Measurements from ENCODE around the gene GGT5. TPM values are rescaled to one million over a fixed set of nuclear protein-coding genes. Genes with fewer than 3 reads are reported as not detected.

GGT5 gene
- total RNA-seq, 1 experiment from 2014 or later: 0.28 TPM

DNA sequence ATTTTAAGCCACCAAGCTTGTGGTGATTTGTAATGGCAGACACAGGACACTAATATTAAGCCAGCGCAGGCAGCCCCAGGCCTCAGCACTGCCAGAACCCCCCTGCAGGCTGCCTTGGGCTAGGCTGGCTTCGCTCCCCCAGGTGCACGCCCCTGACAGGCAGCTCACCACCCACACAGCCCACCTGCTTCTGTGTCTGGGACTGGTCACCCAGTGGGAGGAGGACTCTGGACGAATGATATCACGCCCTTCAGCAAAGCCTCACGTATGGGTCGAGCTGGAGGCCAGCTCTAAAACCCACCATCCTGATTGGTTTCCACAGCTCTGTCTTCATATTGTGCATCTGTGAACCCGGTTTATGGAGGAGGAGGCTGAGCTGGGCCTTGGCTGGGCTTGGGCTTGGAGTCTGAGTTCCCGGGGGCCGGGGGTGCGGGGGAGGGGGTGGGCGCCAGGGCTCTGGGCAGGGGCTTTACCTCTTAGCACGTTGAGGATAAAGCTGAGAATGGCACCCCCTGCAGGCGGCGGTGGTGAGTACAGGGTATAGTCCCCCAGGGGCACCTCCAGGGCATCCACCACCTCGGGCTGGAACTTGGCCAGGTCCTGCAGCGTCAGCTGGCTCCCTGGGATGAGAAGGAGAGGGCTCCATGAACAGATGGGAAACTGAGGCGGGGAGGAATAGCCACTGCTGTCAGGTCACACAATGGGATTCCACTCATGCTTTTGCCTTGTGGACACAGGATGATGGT lies 13.8 kb downstream of the GGT5 start:
- DNase-seq: peak; percentile 67
- Mint-ChIP-seq H3K27me3 (ENCODE audit: unreplicated experiment) (no peaks in the 10 kb centered on the region), H3K4me1 (ENCODE audit: low read depth, unreplicated experiment) (no peaks in the 10 kb centered on the region), H3K36me3 (ENCODE audit: insufficient read depth, unreplicated experiment) (peaks cover 3% of the 10 kb centered on the region), H3K4me3 (ENCODE audit: low read depth, unreplicated experiment) (no peak overlapping the region), H3K9me3 (ENCODE audit: low read depth, unreplicated experiment) (no peaks in the 10 kb centered on the region), H3K27ac (ENCODE audit: unreplicated experiment) (no peak overlapping the region)
- TF ChIP-seq, protein P1, sequence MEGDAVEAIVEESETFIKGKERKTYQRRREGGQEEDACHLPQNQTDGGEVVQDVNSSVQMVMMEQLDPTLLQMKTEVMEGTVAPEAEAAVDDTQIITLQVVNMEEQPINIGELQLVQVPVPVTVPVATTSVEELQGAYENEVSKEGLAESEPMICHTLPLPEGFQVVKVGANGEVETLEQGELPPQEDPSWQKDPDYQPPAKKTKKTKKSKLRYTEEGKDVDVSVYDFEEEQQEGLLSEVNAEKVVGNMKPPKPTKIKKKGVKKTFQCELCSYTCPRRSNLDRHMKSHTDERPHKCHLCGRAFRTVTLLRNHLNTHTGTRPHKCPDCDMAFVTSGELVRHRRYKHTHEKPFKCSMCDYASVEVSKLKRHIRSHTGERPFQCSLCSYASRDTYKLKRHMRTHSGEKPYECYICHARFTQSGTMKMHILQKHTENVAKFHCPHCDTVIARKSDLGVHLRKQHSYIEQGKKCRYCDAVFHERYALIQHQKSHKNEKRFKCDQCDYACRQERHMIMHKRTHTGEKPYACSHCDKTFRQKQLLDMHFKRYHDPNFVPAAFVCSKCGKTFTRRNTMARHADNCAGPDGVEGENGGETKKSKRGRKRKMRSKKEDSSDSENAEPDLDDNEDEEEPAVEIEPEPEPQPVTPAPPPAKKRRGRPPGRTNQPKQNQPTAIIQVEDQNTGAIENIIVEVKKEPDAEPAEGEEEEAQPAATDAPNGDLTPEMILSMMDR (IDR thresholded peaks at IDR 0.05; ENCODE audit: unreplicated experiment): peak; percentile 30
- CTCF ChIA-PET: interaction anchor here (0.6 to 2.1 kb wide), 5 partner anchors 16 to 77 kb away, joined by 3 to 21 read pairs (median 4); no protein-coding TSS in a partner anchor
- BruUV-seq (replicated peaks): no TSS peak
- intact Hi-C loops (cut with micrococcal nuclease; ENCODE audit: unreplicated experiment): no loop called here

DNA sequence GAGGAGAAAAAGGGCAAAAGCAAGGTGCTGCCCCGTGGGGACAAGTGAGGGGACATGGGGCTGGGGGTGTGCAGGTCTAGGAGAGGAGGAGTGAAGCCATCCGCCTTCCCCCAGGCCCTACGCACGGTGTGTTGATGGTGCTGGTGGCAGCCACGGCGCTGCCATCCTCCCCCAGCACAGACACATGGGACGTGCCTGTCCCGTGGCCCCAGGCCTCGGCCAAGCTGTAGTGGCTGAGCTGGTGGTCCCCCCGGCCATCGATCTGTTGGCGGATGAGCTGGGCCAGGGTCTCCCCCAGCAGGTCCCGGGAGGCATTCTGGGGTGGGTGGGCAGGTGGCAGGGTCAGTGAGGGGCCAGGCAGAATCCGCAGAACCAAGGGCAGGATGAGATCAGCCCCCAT lies 18.9 kb downstream of the GGT5 start:
- Mint-ChIP-seq H3K4me1 (ENCODE audit: low read depth, unreplicated experiment) (no peaks in the 10 kb centered on the region), H3K27ac (ENCODE audit: unreplicated experiment) (no peak overlapping the region), H3K27me3 (ENCODE audit: unreplicated experiment) (no peaks in the 10 kb centered on the region), H3K36me3 (ENCODE audit: insufficient read depth, unreplicated experiment) (peaks cover 5% of the 10 kb centered on the region), H3K4me3 (ENCODE audit: low read depth, unreplicated experiment) (no peak overlapping the region), H3K9me3 (ENCODE audit: low read depth, unreplicated experiment) (no peaks in the 10 kb centered on the region)
- DNase-seq: no peak
- TF ChIP-seq, protein P1 (IDR thresholded peaks at IDR 0.05; ENCODE audit: unreplicated experiment): no peak
- CTCF ChIA-PET: no interaction called here
- intact Hi-C loops (cut with micrococcal nuclease; ENCODE audit: unreplicated experiment): no loop called here
- no TSS peak for BruUV-seq (replicated peaks)

GRCh38 chr22:24225044-24225601 lies 19.8 kb downstream of the GGT5 start:
- Mint-ChIP-seq H3K27ac (ENCODE audit: unreplicated experiment) (no peak overlapping the region), H3K36me3 (ENCODE audit: insufficient read depth, unreplicated experiment) (peaks cover 5% of the 10 kb centered on the region), H3K4me1 (ENCODE audit: low read depth, unreplicated experiment) (no peaks in the 10 kb centered on the region), H3K27me3 (ENCODE audit: unreplicated experiment) (no peaks in the 10 kb centered on the region), H3K9me3 (ENCODE audit: low read depth, unreplicated experiment) (no peaks in the 10 kb centered on the region), H3K4me3 (ENCODE audit: low read depth, unreplicated experiment) (no peak overlapping the region)
- no TSS peak for BruUV-seq (replicated peaks)
- intact Hi-C loops (cut with micrococcal nuclease; ENCODE audit: unreplicated experiment): no loop called here
- TF ChIP-seq, protein P1 (IDR thresholded peaks at IDR 0.05; ENCODE audit: unreplicated experiment): no peak
- no peak for DNase-seq
- CTCF ChIA-PET: no interaction called here

DNA sequence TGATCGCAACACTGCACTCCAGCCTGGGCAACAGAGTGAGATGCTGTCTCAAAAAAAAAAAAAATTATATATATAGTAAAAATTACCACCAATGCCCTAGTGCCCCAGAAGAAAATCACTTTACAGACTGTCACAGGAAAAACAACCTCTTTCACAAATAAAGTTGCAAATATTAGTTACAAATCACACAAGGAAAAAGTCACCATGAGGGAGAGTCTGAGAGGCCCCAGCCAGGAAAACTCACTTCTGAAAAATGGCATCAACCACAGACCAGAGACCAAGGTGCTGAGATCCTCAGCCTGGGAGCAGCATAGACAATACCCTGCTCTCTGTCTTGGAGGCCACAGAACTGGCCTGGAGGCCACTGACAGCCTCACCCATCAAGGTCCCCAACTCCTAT lies 20.4 kb downstream of the GGT5 start:
- intact Hi-C loops (cut with micrococcal nuclease; ENCODE audit: unreplicated experiment): no loop called here
- no peaks in the 10 kb centered on the region for H3K27me3 Mint-ChIP-seq (ENCODE audit: unreplicated experiment)

More for the DNA sequence above, 20.4 kb downstream of the GGT5 start:
- DNase-seq: no peak
- TF ChIP-seq, protein P1 (IDR thresholded peaks at IDR 0.05; ENCODE audit: unreplicated experiment): no peak
- Mint-ChIP-seq H3K4me1 (ENCODE audit: low read depth, unreplicated experiment) (no peaks in the 10 kb centered on the region), H3K27ac (ENCODE audit: unreplicated experiment) (no peak overlapping the region), H3K4me3 (ENCODE audit: low read depth, unreplicated experiment) (no peak overlapping the region), H3K9me3 (ENCODE audit: low read depth, unreplicated experiment) (no peaks in the 10 kb centered on the region), H3K36me3 (ENCODE audit: insufficient read depth, unreplicated experiment) (peaks cover 5% of the 10 kb centered on the region)
- CTCF ChIA-PET: no interaction called here
- BruUV-seq (replicated peaks): no TSS peak
